ENCODE measurements around the gene AMN.

The AMN gene

GRCh38 chr14:102920273-102920997 is 2.0 kb upstream of the AMN start:
- TF ChIP-seq TAF1 (IDR thresholded peaks at IDR 0.05; ENCODE audit: borderline replicate concordance, insufficient read depth, low read length), result no peak
- no peak for TF ChIP-seq SIN3A (IDR thresholded peaks at IDR 0.05; ENCODE audit: borderline replicate concordance, insufficient read depth, low read length)
- TF ChIP-seq FOXP2 (optimal IDR thresholded peaks at IDR 0.05; ENCODE audit: borderline replicate concordance, extremely low read depth, extremely low read length, insufficient read depth), result no peak
- no peak for TF ChIP-seq POLR2AphosphoS5 (IDR thresholded peaks at IDR 0.05; ENCODE audit: low read depth, low read length)
- TF ChIP-seq REST (IDR thresholded peaks at IDR 0.05; ENCODE audit: insufficient read depth in 1 of 2, low read depth in 2 of 2, low read length in 2 of 2), result no peak

GRCh38 chr14:102920998-102921304 is 1.5 kb upstream of the AMN start:
- TF ChIP-seq REST (IDR thresholded peaks at IDR 0.05; ENCODE audit: insufficient read depth in 1 of 2, low read depth in 2 of 2, low read length in 2 of 2), result no peak
- TF ChIP-seq FOXP2 (optimal IDR thresholded peaks at IDR 0.05; ENCODE audit: borderline replicate concordance, extremely low read depth, extremely low read length, insufficient read depth), result no peak
- TF ChIP-seq POLR2AphosphoS5 (IDR thresholded peaks at IDR 0.05; ENCODE audit: low read depth, low read length), result no peak
- TF ChIP-seq TAF1 (IDR thresholded peaks at IDR 0.05; ENCODE audit: borderline replicate concordance, insufficient read depth, low read length), result no peak
- TF ChIP-seq SIN3A (IDR thresholded peaks at IDR 0.05; ENCODE audit: borderline replicate concordance, insufficient read depth, low read length), result no peak

GRCh38 chr14:102923201-102923924 is 900 bp downstream of the AMN start:
- no peak for TF ChIP-seq TAF1 (IDR thresholded peaks at IDR 0.05; ENCODE audit: borderline replicate concordance, insufficient read depth, low read length)
- no peak for TF ChIP-seq REST (IDR thresholded peaks at IDR 0.05; ENCODE audit: insufficient read depth in 1 of 2, low read depth in 2 of 2, low read length in 2 of 2)
- no peak for TF ChIP-seq FOXP2 (optimal IDR thresholded peaks at IDR 0.05; ENCODE audit: borderline replicate concordance, extremely low read depth, extremely low read length, insufficient read depth)
- TF ChIP-seq POLR2AphosphoS5 (IDR thresholded peaks at IDR 0.05; ENCODE audit: low read depth, low read length), result no peak
- TF ChIP-seq SIN3A (IDR thresholded peaks at IDR 0.05; ENCODE audit: borderline replicate concordance, insufficient read depth, low read length), result no peak

- TF ChIP-seq SIN3A (IDR thresholded peaks at IDR 0.05; ENCODE audit: borderline replicate concordance, insufficient read depth, low read length), result no peak
- no peak for TF ChIP-seq TAF1 (IDR thresholded peaks at IDR 0.05; ENCODE audit: borderline replicate concordance, insufficient read depth, low read length)
- TF ChIP-seq REST (IDR thresholded peaks at IDR 0.05; ENCODE audit: insufficient read depth in 1 of 2, low read depth in 2 of 2, low read length in 2 of 2), result no peak
- TF ChIP-seq POLR2AphosphoS5 (IDR thresholded peaks at IDR 0.05; ENCODE audit: low read depth, low read length), result no peak
- TF ChIP-seq FOXP2 (optimal IDR thresholded peaks at IDR 0.05; ENCODE audit: borderline replicate concordance, extremely low read depth, extremely low read length, insufficient read depth), result no peak
These were observed 1.5 kb downstream of the AMN start for GRCh38 chr14:102923925-102924486.

Data from PFSK-1 (cell line).